LNCaP clone FGC (cell line): ENCODE results near the gene ZNF205.
"Not testable (repeated sequence)": the region's sequence is repeated elsewhere in the genome, so short reads cannot be mapped to it uniquely, and the experiment has no call there.

Experiments
- DNase-seq: peaks from one replicate; pipeline ENCODE4 v3.0.0-alpha.2; 2011; ENCODE audit warnings: low read depth
- H3K4me3 ChIP-seq: 2 replicates; pipeline ENCODE4 v1.5.1; 2011; ENCODE audit warnings: mild to moderate bottlenecking, low read depth, low read length, control low read depth
- CTCF ChIP-seq: IDR thresholded peaks from 2 replicates; pipeline ENCODE4 v1.5.1; 2012; ENCODE audit warnings: mild to moderate bottlenecking; ENCODE audit not compliant: control insufficient read depth, insufficient read depth; ENCODE audit errors: extremely low read depth

ZNF205 gene

DNA sequence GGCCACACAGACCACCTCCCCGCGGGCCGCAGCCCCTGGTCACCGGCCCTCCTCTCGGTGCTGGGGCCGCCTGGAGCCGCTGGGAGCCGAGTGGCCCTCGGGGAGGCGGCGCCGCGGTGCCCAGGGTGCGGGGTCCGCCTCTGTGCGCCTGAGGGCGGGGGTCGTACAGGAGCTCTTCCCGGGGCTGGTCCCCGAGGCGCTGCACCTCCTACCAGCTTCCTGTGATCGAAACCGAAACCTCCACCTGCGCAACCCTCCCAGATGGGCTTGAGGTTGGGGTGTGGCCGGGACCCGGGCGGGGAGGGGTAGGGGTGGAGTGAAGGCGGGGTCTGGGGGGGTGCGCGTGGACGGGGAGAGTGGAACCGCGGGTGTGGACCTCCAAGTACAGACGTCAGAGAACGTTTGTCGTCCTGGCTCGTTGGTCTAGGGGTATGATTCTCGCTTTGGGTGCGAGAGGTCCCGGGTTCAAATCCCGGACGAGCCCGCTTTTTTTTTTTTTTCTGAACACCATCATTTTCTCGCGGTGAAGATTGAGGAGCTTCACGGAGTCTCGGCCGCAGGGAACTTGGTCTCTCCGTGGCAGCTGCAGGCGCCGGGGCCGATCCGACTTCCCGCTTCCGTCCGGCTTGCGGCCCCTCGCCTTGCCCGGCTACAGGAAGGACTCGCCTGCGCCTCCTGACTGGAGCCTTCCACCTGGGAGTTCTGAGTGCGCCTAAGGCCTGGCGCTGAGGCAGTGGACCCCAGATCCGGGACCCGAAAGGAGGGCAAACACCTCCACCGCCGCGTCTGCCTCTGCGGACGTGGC lies 46.3 kb downstream of the ZNF205 start:
- TF ChIP-seq CTCF, result no peak
- peak overlapping the region; percentile 75 for H3K4me3 ChIP-seq
- DNase-seq, result no peak

- DNase-seq, result no peak
- TF ChIP-seq CTCF, result no peak
Observed at GRCh38 chr16:3161235-3162018, 49.0 kb downstream of the ZNF205 start.

DNA sequence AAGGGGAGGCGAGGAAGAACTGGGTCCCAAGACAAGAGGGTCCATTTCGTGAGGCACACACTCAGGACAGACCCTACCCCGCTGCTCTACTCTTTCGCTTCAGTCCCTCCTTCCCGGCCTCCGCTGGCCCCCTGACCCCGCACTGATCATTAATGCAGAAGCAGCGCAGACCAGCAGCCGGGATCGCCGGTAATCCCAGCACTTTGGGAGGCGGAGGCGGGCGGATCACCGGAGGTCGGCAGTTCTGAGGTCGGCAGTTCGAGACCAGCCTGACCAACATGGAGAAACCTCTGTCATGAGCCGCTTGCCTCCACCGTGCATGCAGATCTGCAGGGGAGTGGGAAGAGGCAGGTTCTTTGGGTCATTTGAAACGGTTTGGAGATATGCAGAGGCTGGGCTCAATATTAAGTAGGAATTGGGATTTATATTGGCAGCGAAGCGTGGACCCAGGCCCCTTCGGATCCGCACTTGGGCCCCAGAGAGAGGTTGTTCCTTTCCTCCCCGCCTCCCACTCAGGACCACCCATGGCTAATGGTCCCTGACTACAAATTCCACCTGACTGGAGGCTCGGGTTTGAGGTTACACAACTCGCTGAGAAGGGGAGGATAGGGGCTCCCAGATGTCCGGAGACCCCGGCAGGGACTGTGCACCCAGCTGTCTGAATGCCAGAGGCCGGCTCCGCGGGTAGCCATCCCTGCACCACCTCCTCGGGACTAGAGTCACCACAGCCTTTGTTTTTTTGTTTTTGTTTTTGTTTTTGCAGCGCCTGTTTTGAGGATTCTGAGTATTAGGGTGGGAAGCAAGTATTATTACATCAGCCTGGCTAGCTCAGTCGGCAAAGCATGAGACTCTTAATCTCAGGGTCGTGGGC lies 52.0 kb downstream of the ZNF205 start:
- no peak for DNase-seq
- H3K4me3 ChIP-seq, result no peak overlapping the region
- TF ChIP-seq CTCF, result no peak

More at GRCh38 chr16:3161235-3162018, 49.0 kb downstream of the ZNF205 start:
- no peak overlapping the region for H3K4me3 ChIP-seq

DNA sequence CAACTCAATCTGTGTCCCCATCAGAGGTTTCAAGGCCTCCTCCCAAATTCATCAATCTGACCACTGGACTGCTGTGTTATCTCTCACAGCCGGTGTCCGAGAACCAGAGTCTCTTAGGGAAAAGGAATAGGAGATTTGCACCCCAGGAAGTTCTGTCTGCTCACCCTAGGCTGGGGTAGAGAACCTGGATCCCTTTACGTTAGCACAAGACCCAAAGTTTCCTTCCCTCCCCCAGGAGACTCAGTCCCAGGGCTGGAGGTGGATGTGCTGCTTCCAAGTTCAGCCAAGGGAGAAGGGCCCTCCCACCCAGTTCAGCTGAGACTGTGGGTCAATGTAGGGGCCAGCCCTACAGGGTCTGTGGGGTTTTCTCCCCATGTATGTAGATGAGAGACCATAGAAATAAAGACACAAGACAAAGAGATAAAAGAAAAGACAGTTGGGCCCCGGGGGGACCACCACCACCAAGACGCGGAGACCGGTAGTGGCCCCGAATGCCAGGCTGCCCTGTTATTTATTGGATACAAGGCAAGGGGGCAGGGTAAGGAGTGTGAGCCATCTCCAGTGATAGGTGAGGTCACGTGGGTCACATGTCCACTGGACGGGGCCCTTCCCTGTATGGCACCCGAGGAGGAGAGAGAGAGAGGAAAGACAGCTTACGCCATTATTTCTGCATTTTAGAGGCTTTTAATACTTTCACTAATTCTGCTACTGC lies 52.9 kb downstream of the ZNF205 start:
- no peak overlapping the region for H3K4me3 ChIP-seq
- DNase-seq, result no peak
- TF ChIP-seq CTCF, result no peak

- no peak for DNase-seq
- TF ChIP-seq CTCF, result no peak
- no peak overlapping the region for H3K4me3 ChIP-seq
Observed at GRCh38 chr16:3166505-3166886, 54.1 kb downstream of the ZNF205 start.

DNA sequence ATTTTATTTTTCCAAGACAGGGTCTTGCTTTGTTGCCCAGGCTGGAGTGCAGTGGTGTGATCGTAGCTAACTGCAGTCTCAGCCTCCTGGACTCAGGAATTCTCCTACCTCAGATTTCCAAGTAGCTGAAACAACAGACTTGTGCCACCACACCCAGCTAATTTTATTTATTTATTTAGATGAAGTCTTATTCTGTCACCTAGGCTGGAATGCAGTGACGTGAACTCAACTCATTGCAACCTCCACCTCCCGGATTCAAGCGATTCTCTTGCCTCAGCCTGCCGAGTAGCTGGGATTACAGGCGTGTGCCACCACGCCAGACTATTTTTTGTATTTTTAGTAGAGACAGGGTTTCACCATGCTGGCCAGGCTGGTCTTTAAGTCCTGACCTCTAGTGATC lies 56.3 kb downstream of the ZNF205 start:
- DNase-seq, H3K4me3 ChIP-seq: not testable (repeated sequence)
